Duodenal mucosa (tissue), 2 donors: ENCODE data around the gene MAD1L1.

Experiments
- H3K27ac ChIP-seq: one replicate; pipeline ENCODE4 v1.7.0; 2013; ENCODE audit warnings: low read depth, low read length
- H3K27me3 ChIP-seq, 2 donors: one replicate each; pipeline ENCODE4 v1.7.0; 2013; ENCODE audit warnings: low read length in 2 of 2, control low read depth in 1 of 2; ENCODE audit not compliant: insufficient read depth in 2 of 2, control insufficient read depth in 1 of 2
- H3K36me3 ChIP-seq, 2 donors: one replicate each; pipeline ENCODE4 v1.7.0; 2013; ENCODE audit warnings: low read length in 2 of 2, control low read depth in 1 of 2; ENCODE audit not compliant: insufficient read depth in 2 of 2, control insufficient read depth in 1 of 2
- H3K4me1 ChIP-seq, 2 donors: one replicate each; pipeline ENCODE4 v1.7.0; 2013; ENCODE audit warnings: low read length in 2 of 2, control low read depth in 1 of 2; ENCODE audit not compliant: insufficient read depth in 2 of 2, control insufficient read depth in 1 of 2
- H3K4me3 ChIP-seq, 2 donors: one replicate each; pipeline ENCODE4 v1.7.0; 2013; ENCODE audit warnings: low read length in 2 of 2, low read depth in 1 of 2
- H3K9ac ChIP-seq, 2 donors: one replicate each; pipeline ENCODE4 v1.7.0; 2013; ENCODE audit warnings: low read length in 2 of 2, low read depth in 1 of 2
- H3K9me3 ChIP-seq, 2 donors: one replicate each; pipeline ENCODE4 v1.7.0; 2013; ENCODE audit warnings: low read length in 2 of 2, control low read depth in 1 of 2; ENCODE audit not compliant: control insufficient read depth in 1 of 2

The MAD1L1 gene

GRCh38 chr7:2099048-2099957 lies 133.4 kb downstream of the MAD1L1 start:
- Histone ChIP-seq H3K27me3 (no peaks in the 10 kb centered on the region), H3K36me3 (peaks cover 0 to 4% of the 10 kb centered on the region in 2 donors), H3K9ac (no peak overlapping the region), H3K27ac (no peak overlapping the region), H3K4me1 (peaks cover 0 to 14% of the 10 kb centered on the region in 2 donors), H3K9me3 (no peaks in the 10 kb centered on the region), H3K4me3 (no peak overlapping the region)

DNA sequence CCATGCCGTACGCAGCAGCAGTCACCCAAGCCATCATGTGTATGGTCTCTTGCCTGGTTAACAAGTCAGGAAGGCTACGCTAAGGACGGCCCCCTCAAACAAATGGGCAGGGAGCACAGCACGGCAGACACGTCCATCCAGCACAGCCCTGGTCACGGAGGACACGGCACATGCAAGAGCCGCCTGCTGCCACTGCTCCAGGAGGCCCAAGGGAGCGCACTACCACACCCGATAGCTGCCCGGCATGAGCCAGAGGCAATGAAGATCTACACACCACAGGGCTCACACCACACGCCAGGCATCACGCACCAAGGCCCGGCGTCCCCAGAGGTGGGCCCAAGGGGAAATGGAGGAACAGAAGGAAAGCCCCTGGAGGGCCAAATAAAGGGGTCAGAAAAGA lies 134.2 kb downstream of the MAD1L1 start:
- no peaks in the 10 kb centered on the region for H3K27me3 ChIP-seq
- H3K9me3 ChIP-seq = no peaks in the 10 kb centered on the region
- H3K4me3 ChIP-seq = no peak overlapping the region
- H3K36me3 ChIP-seq = peaks cover 0 to 4% of the 10 kb centered on the region in 2 donors
- no peak overlapping the region for H3K9ac ChIP-seq
- no peak overlapping the region for H3K27ac ChIP-seq
- peaks cover 0 to 6% of the 10 kb centered on the region in 2 donors for H3K4me1 ChIP-seq

GRCh38 chr7:2098056-2098455 lies 134.7 kb downstream of the MAD1L1 start:
- H3K9me3 ChIP-seq = no peaks in the 10 kb centered on the region
- no peaks in the 10 kb centered on the region for H3K27me3 ChIP-seq
- H3K4me3 ChIP-seq = no peak overlapping the region
- H3K4me1 ChIP-seq = peaks cover 0 to 4% of the 10 kb centered on the region in 2 donors
- peaks cover 0 to 4% of the 10 kb centered on the region in 2 donors for H3K36me3 ChIP-seq
- H3K27ac ChIP-seq = no peak overlapping the region
- H3K9ac ChIP-seq = no peak overlapping the region

GRCh38 chr7:2097492-2097891 lies 135.3 kb downstream of the MAD1L1 start:
- no peaks in the 10 kb centered on the region for H3K9me3 ChIP-seq

DNA sequence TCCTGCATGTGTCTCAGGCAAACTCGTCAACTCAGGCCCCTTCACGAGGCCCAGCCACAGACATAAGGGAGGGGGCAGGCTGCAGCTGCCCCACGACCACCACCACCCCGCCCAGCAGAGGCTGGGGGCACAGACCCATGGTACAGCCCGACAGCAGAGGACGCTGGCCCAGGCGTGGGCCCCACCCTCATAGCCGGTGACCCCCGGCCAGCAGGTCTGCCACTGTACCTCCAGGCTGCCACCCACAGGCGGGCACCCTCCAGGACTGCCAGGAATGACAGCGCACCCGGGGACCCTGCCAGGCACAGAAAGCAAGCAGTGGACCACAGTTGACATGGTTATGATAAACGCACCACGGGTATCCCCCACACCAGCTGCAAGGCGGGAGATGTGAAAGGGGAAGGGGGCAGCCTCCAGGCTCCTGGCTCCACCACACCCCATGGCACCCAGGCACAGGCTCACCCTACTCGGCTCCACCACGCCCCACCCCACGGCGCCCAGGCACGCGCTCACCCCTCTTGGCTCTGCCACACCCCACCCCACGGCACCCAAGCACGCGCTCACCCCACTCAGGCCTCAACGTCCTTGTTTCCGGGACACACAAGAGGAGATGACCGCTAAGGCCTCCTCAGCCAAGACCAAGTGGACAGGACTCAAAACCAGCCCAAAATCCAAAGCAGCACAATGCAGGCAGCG lies 135.9 kb downstream of the MAD1L1 start:
- H3K9me3 ChIP-seq = no peaks in the 10 kb centered on the region
- no peak overlapping the region for H3K4me3 ChIP-seq
- H3K4me1 ChIP-seq = no peaks in the 10 kb centered on the region
- H3K27me3 ChIP-seq = no peaks in the 10 kb centered on the region
- H3K36me3 ChIP-seq = no peaks in the 10 kb centered on the region
- H3K27ac ChIP-seq = no peak overlapping the region
- no peak overlapping the region for H3K9ac ChIP-seq

More at GRCh38 chr7:2097492-2097891, 135.3 kb downstream of the MAD1L1 start:
- H3K36me3 ChIP-seq = peaks cover 0 to 2% of the 10 kb centered on the region in 2 donors
- H3K27ac ChIP-seq = no peak overlapping the region
- peaks cover 0 to 1% of the 10 kb centered on the region in 2 donors for H3K4me1 ChIP-seq
- no peak overlapping the region for H3K9ac ChIP-seq
- no peak overlapping the region for H3K4me3 ChIP-seq
- H3K27me3 ChIP-seq = no peaks in the 10 kb centered on the region

- no peak overlapping the region for H3K27ac ChIP-seq
- H3K9ac ChIP-seq = no peak overlapping the region
- no peak overlapping the region for H3K4me3 ChIP-seq
- no peaks in the 10 kb centered on the region for H3K36me3 ChIP-seq
- H3K27me3 ChIP-seq = no peaks in the 10 kb centered on the region
- H3K9me3 ChIP-seq = no peaks in the 10 kb centered on the region
- H3K4me1 ChIP-seq = no peaks in the 10 kb centered on the region
Measured at GRCh38 chr7:2095436-2095835, 137.3 kb downstream of the MAD1L1 start.

GRCh38 chr7:2094454-2095045 lies 138.2 kb downstream of the MAD1L1 start:
- Histone ChIP-seq H3K9ac (no peak overlapping the region), H3K4me3 (no peak overlapping the region), H3K27ac (no peak overlapping the region), H3K9me3 (no peaks in the 10 kb centered on the region), H3K36me3 (no peaks in the 10 kb centered on the region), H3K4me1 (no peaks in the 10 kb centered on the region), H3K27me3 (no peaks in the 10 kb centered on the region)

GRCh38 chr7:2093843-2094220 lies 138.9 kb downstream of the MAD1L1 start:
- Histone ChIP-seq H3K27me3 (no peaks in the 10 kb centered on the region), H3K9ac (no peak overlapping the region), H3K4me1 (no peaks in the 10 kb centered on the region), H3K9me3 (no peaks in the 10 kb centered on the region), H3K27ac (no peak overlapping the region), H3K4me3 (no peak overlapping the region), H3K36me3 (no peaks in the 10 kb centered on the region)

DNA sequence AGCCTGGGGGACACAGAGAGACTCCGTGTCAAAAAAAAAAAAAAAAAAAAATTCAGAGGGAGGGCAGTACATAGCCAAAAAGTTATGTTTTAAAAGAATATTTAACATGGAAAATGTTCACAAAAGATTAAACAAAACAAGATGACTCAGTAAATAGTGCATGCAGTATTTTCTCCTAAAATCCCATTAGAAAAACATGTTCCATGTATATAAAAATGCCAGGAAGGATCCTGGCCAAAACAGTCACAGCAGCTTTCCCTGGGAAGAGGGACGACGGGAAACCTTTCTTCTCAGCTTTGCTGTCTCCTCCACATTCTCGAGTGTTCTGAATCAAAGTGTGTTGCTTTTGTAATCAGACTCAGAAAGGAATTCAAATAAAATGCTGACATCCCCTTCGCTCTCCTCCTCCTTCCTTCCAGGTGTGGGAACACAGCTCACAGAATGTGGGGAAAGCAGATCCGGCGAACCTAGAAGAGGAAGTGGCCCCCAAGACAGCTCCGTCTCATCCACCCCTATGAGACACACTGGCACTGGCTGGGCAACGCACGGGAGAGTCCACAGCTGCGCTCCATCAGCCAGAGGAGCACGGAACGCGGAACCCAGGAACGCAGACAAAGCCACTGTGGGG lies 139.4 kb downstream of the MAD1L1 start:
- no peaks in the 10 kb centered on the region for H3K9me3 ChIP-seq
- H3K27me3 ChIP-seq = no peaks in the 10 kb centered on the region
- H3K4me1 ChIP-seq = no peaks in the 10 kb centered on the region
- no peaks in the 10 kb centered on the region for H3K36me3 ChIP-seq
- no peak overlapping the region for H3K9ac ChIP-seq
- no peak overlapping the region for H3K4me3 ChIP-seq
- no peak overlapping the region for H3K27ac ChIP-seq

DNA sequence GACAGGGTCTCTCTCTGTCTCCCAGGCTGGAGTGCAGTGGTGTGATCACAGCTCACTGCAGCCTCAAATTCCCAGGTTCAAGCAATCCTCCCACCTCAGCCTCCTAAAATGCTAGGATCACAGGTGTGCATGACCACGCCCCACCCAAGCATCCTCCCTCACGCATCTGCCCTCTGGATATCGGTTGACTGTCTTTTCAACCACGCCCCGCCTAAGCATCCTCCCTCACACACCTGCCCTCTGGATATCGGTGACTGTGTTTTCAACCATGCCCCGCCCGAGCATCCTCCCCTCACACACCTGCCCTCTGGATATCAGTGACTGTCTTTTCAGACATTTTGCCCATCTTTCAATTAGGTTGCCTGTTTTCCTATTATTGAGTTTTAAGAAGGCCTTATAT lies 140.5 kb downstream of the MAD1L1 start:
- H3K9me3 ChIP-seq = no peaks in the 10 kb centered on the region
- no peak overlapping the region for H3K27ac ChIP-seq
- no peak overlapping the region for H3K9ac ChIP-seq
- H3K4me1 ChIP-seq = no peaks in the 10 kb centered on the region
- H3K4me3 ChIP-seq = no peak overlapping the region
- H3K27me3 ChIP-seq = no peaks in the 10 kb centered on the region
- H3K36me3 ChIP-seq = no peaks in the 10 kb centered on the region
